ENCODE results near the gene FYB1. TPM values are rescaled to one million over a fixed set of nuclear protein-coding genes. Genes with fewer than 3 reads are reported as not detected.

FYB1 gene
- total RNA-seq, 1 donor from 2014 or later: not detected

- TF ChIP-seq CTCF (IDR thresholded peaks at IDR 0.05; ENCODE audit: partially characterized antibody, unreplicated experiment): no peak
Measured at GRCh38 chr5:39140558-39141168, 78.7 kb downstream of the FYB1 start.

GRCh38 chr5:39138892-39139291 lies 80.5 kb downstream of the FYB1 start:
- no peak overlapping the region for H3K27ac Mint-ChIP-seq (ENCODE audit: unreplicated experiment)
- no peak overlapping the region for H3K4me3 Mint-ChIP-seq (ENCODE audit: unreplicated experiment)
- H3K36me3 Mint-ChIP-seq (ENCODE audit: unreplicated experiment): no peaks in the 10 kb centered on the region
- H3K27me3 Mint-ChIP-seq (ENCODE audit: unreplicated experiment): no peaks in the 10 kb centered on the region
- H3K4me1 Mint-ChIP-seq (ENCODE audit: low read depth, unreplicated experiment): no peaks in the 10 kb centered on the region
- no peaks in the 10 kb centered on the region for H3K9me3 Mint-ChIP-seq (ENCODE audit: unreplicated experiment)
- TF ChIP-seq CTCF (IDR thresholded peaks at IDR 0.05; ENCODE audit: partially characterized antibody, unreplicated experiment): no peak
- DNase-seq: no peak

More at GRCh38 chr5:39140558-39141168, 78.7 kb downstream of the FYB1 start:
- DNase-seq: no peak
- Mint-ChIP-seq H3K27ac (ENCODE audit: unreplicated experiment) (no peak overlapping the region), H3K27me3 (ENCODE audit: unreplicated experiment) (no peaks in the 10 kb centered on the region), H3K4me3 (ENCODE audit: unreplicated experiment) (no peak overlapping the region), H3K36me3 (ENCODE audit: unreplicated experiment) (no peaks in the 10 kb centered on the region), H3K9me3 (ENCODE audit: unreplicated experiment) (no peaks in the 10 kb centered on the region), H3K4me1 (ENCODE audit: low read depth, unreplicated experiment) (no peaks in the 10 kb centered on the region)

- TF ChIP-seq CTCF (IDR thresholded peaks at IDR 0.05; ENCODE audit: partially characterized antibody, unreplicated experiment): no peak
- Mint-ChIP-seq H3K9me3 (ENCODE audit: unreplicated experiment) (no peaks in the 10 kb centered on the region), H3K4me3 (ENCODE audit: unreplicated experiment) (no peak overlapping the region), H3K27ac (ENCODE audit: unreplicated experiment) (no peak overlapping the region), H3K4me1 (ENCODE audit: low read depth, unreplicated experiment) (no peaks in the 10 kb centered on the region), H3K27me3 (ENCODE audit: unreplicated experiment) (peaks cover 2% of the 10 kb centered on the region), H3K36me3 (ENCODE audit: unreplicated experiment) (no peaks in the 10 kb centered on the region)
- DNase-seq: no peak
Measured at GRCh38 chr5:39137819-39138451, 81.4 kb downstream of the FYB1 start.

- no peak overlapping the region for H3K27ac Mint-ChIP-seq (ENCODE audit: unreplicated experiment)
- H3K27me3 Mint-ChIP-seq (ENCODE audit: unreplicated experiment): peaks cover 2% of the 10 kb centered on the region
- DNase-seq: no peak
- no peaks in the 10 kb centered on the region for H3K9me3 Mint-ChIP-seq (ENCODE audit: unreplicated experiment)
- no peak for TF ChIP-seq CTCF (IDR thresholded peaks at IDR 0.05; ENCODE audit: partially characterized antibody, unreplicated experiment)
- H3K4me3 Mint-ChIP-seq (ENCODE audit: unreplicated experiment): no peak overlapping the region
- no peaks in the 10 kb centered on the region for H3K4me1 Mint-ChIP-seq (ENCODE audit: low read depth, unreplicated experiment)
- H3K36me3 Mint-ChIP-seq (ENCODE audit: unreplicated experiment): no peaks in the 10 kb centered on the region
Measured at GRCh38 chr5:39137391-39137790, 82.0 kb downstream of the FYB1 start.

GRCh38 chr5:39132792-39133191 lies 86.6 kb downstream of the FYB1 start:
- no peak overlapping the region for H3K27ac Mint-ChIP-seq (ENCODE audit: unreplicated experiment)
- H3K4me3 Mint-ChIP-seq (ENCODE audit: unreplicated experiment): no peak overlapping the region

More at GRCh38 chr5:39132792-39133191, 86.6 kb downstream of the FYB1 start:
- TF ChIP-seq CTCF (IDR thresholded peaks at IDR 0.05; ENCODE audit: partially characterized antibody, unreplicated experiment): no peak
- Mint-ChIP-seq H3K36me3 (ENCODE audit: unreplicated experiment) (no peaks in the 10 kb centered on the region), H3K27me3 (ENCODE audit: unreplicated experiment) (peaks cover 2% of the 10 kb centered on the region), H3K4me1 (ENCODE audit: low read depth, unreplicated experiment) (peaks cover 11% of the 10 kb centered on the region), H3K9me3 (ENCODE audit: unreplicated experiment) (peaks cover 2% of the 10 kb centered on the region)
- no peak for DNase-seq

Measured in glutamatergic neuron (in vitro differentiated cells).